PC-9 (cell line): ENCODE measurements around the gene TTC13. TPM values are rescaled to one million over a fixed set of nuclear protein-coding genes. Genes with fewer than 3 reads are reported as not detected.
A peak's percentile ranks its signal among the peaks of the same experiment; 100 is the strongest.

ENCODE experiments used
- BruUV-seq: library from RNA; stranded (reverse); fragments of 400-500 nt; replicated peaks from 2 replicates; lab custom pipeline; 2021; lab: Mats Ljungman, UMichigan
- CTCF ChIA-PET: fragments of 300-600 bp; sonication (Branson Sonifier 250); formaldehyde crosslinking; loops from one replicate; lab custom pipeline; 2022; ENCODE audit warnings: antibody characterized with exemption; lab: Charles Lee
- POLR2A ChIA-PET: fragments of 300-600 bp; sonication (Branson Sonifier 250); formaldehyde crosslinking; loops from one replicate; lab custom pipeline; 2022; ENCODE audit warnings: antibody characterized with exemption; ENCODE audit not compliant: unreplicated experiment; lab: Charles Lee
- DNase-seq, 2 experiments: peaks; one replicate each; pipeline versions ENCODE4 v3.0.0 to v3.0.0-alpha.2; 2015 to 2022; ENCODE audit warnings: mixed read lengths in 1 of 2
- H2AFZ ChIP-seq: fragments of 200-600 bp; sonication (generic); 2 replicates; pipeline ENCODE4 v1.8.1; 2017; ENCODE audit warnings: antibody characterized with exemption
- H3F3A ChIP-seq: fragments of 200-600 bp; sonication (generic); 2 replicates; pipeline ENCODE4 v1.8.1; 2017; ENCODE audit warnings: antibody characterized with exemption, mild to moderate bottlenecking, low read depth; ENCODE audit not compliant: insufficient read depth
- H3K27ac ChIP-seq: fragments of 200-600 bp; sonication (generic); 2 replicates; pipeline ENCODE4 v1.6.1; 2016; ENCODE audit warnings: mixed run types
- H3K27me3 ChIP-seq: fragments of 200-600 bp; sonication (generic); 2 replicates; pipeline ENCODE4 v1.6.1; 2016; ENCODE audit warnings: low read depth, mixed run types; ENCODE audit not compliant: insufficient read depth
- H3K36me3 ChIP-seq: fragments of 200-600 bp; sonication (generic); 2 replicates; pipeline ENCODE4 v1.6.1; 2016; ENCODE audit warnings: low read depth, mixed run types
- H3K4me1 ChIP-seq: fragments of 200-600 bp; sonication (generic); replicated peaks from 2 replicates; pipeline ENCODE4 v1.6.1; 2016; ENCODE audit warnings: mixed run types; ENCODE audit not compliant: insufficient read depth
- H3K4me2 ChIP-seq: fragments of 200-600 bp; sonication (generic); 2 replicates; pipeline ENCODE4 v1.6.1; 2017; ENCODE audit warnings: mixed run types
- H3K4me3 ChIP-seq: fragments of 200-600 bp; sonication (generic); 2 replicates; pipeline ENCODE4 v1.6.1; 2016; ENCODE audit warnings: mixed run types
- H3K79me2 ChIP-seq: fragments of 200-600 bp; sonication (generic); 2 replicates; pipeline ENCODE4 v1.6.1; 2017; ENCODE audit warnings: low read depth, mixed run types
- H3K9me2 ChIP-seq: fragments of 200-600 bp; sonication (generic); 2 replicates; pipeline ENCODE4 v1.8.1; 2017; ENCODE audit warnings: mild to moderate bottlenecking; ENCODE audit not compliant: insufficient read depth
- H3K9me3 ChIP-seq: fragments of 200-600 bp; sonication (generic); 2 replicates; pipeline ENCODE4 v1.8.1; 2016; ENCODE audit warnings: low read depth; ENCODE audit not compliant: insufficient read depth
- H4K20me1 ChIP-seq: fragments of 200-600 bp; sonication (generic); 2 replicates; pipeline ENCODE4 v1.8.1; 2017; ENCODE audit not compliant: insufficient read depth
- CTCF ChIP-seq: fragments of 200-600 bp; sonication (generic); conservative IDR thresholded peaks from 2 replicates; pipeline ENCODE4 v1.6.1; 2017; ENCODE audit warnings: mixed run types, antibody characterized with exemption, mild to moderate bottlenecking, moderate library complexity
- EZH2 ChIP-seq: fragments of 200-600 bp; sonication (generic); IDR thresholded peaks from 2 replicates; pipeline ENCODE4 v1.8.0; 2017; ENCODE audit warnings: antibody characterized with exemption, low read depth
- intact Hi-C: fragments of 100-400 bp; cut with micrococcal nuclease; formaldehyde crosslinking; loops from one replicate; pipeline ENCODE4 v1.10.0; 2022; ENCODE audit not compliant: unreplicated experiment
- total RNA-seq: library from RNA; stranded (reverse); gene quantifications from 2 replicates; pipeline ENCODE4 v1.2.3, GENCODE V29; 2021

Gene TTC13
- total RNA-seq, 1 experiment from 2014 or later = 7.5 TPM

- DNase-seq = no peak
- no peaks in the 10 kb centered on the region; the same call in 1 of the 2 replicates for H3K36me3 ChIP-seq
- BruUV-seq = no TSS peak
- intact Hi-C loops = loop anchor here (5.0 kb wide), 1 partner anchor 224 kb away; no protein-coding TSS in a partner anchor
- no peak overlapping the region for H3K4me2 ChIP-seq
- H3K27me3 ChIP-seq = no peaks in the 10 kb centered on the region
- CTCF ChIA-PET = interaction anchor here (0.6 kb wide), 1 partner anchor 238 kb away, joined by 3 read pairs; no protein-coding TSS in a partner anchor
- H3K79me2 ChIP-seq = peaks cover 47% of the 10 kb centered on the region
- H3K9me3 ChIP-seq = no peaks in the 10 kb centered on the region
- TF ChIP-seq EZH2 (no peak), CTCF (no peak)
- peaks cover 6% of the 10 kb centered on the region; the same call in 1 of the 2 replicates for H3F3A ChIP-seq
- peaks cover 19% of the 10 kb centered on the region for H3K4me1 ChIP-seq
- H3K27ac ChIP-seq = no peak overlapping the region
- POLR2A ChIA-PET = no interaction called here
- no peak overlapping the region for H3K4me3 ChIP-seq
- no peak overlapping the region for H2AFZ ChIP-seq
- no peaks in the 10 kb centered on the region for H3K9me2 ChIP-seq
- no peaks in the 10 kb centered on the region for H4K20me1 ChIP-seq
Observed at GRCh38 chr1:230976360-230976759, 2.3 kb downstream of the TTC13 start.

GRCh38 chr1:230975636-230976035 lies 3.0 kb downstream of the TTC13 start:
- no TSS peak for BruUV-seq
- peaks cover 6% of the 10 kb centered on the region; the same call in 1 of the 2 replicates for H3F3A ChIP-seq
- H3K27ac ChIP-seq = no peak overlapping the region
- no peak overlapping the region for H2AFZ ChIP-seq
- intact Hi-C loops = loop anchor here (5.0 kb wide), 1 partner anchor 223 kb away; no protein-coding TSS in a partner anchor
- H4K20me1 ChIP-seq = no peaks in the 10 kb centered on the region
- H3K36me3 ChIP-seq = no peaks in the 10 kb centered on the region; the same call in 1 of the 2 replicates
- peaks cover 19% of the 10 kb centered on the region for H3K4me1 ChIP-seq
- H3K4me3 ChIP-seq = no peak overlapping the region
- TF ChIP-seq CTCF (no peak), EZH2 (no peak)
- H3K79me2 ChIP-seq = peaks cover 40% of the 10 kb centered on the region
- no peaks in the 10 kb centered on the region for H3K9me2 ChIP-seq
- ChIA-PET POLR2A (no interaction called here), CTCF (no interaction called here)
- no peak overlapping the region for H3K4me2 ChIP-seq
- no peaks in the 10 kb centered on the region for H3K9me3 ChIP-seq
- H3K27me3 ChIP-seq = no peaks in the 10 kb centered on the region
- no peak for DNase-seq

GRCh38 chr1:230972855-230973271 lies 5.8 kb downstream of the TTC13 start:
- Histone ChIP-seq H3K36me3 (no peaks in the 10 kb centered on the region; the same call in 1 of the 2 replicates), H3K9me2 (no peaks in the 10 kb centered on the region), H3K27ac (peak overlapping the region; percentile 30; the same call in 1 of the 2 replicates), H3K9me3 (no peaks in the 10 kb centered on the region), H3K4me1 (peaks cover 12% of the 10 kb centered on the region), H4K20me1 (no peaks in the 10 kb centered on the region), H3K4me3 (no peak overlapping the region), H3K4me2 (no peak overlapping the region), H3F3A (peaks cover 6% of the 10 kb centered on the region; the same call in 1 of the 2 replicates), H3K27me3 (no peaks in the 10 kb centered on the region), H3K79me2 (peaks cover 23% of the 10 kb centered on the region), H2AFZ (no peak overlapping the region)
- ChIA-PET CTCF (interaction anchor here (0.6 kb wide), 1 partner anchor 1944 kb away, joined by 3 read pairs; no protein-coding TSS in a partner anchor), POLR2A (interaction anchor here (0.5 kb wide), 1 partner anchor 104 kb away, joined by 6 read pairs; no protein-coding TSS in a partner anchor)
- BruUV-seq = no TSS peak
- DNase-seq = peak in 1 of 2 experiments; percentile 55
- TF ChIP-seq CTCF (no peak), EZH2 (no peak)
- intact Hi-C loops = no loop called here
